ENCODE results near the gene ZDHHC17. TPM values are rescaled to one million over a fixed set of nuclear protein-coding genes. Genes with fewer than 3 reads are reported as not detected.
A peak's percentile ranks its signal among the peaks of the same experiment; 100 is the strongest.

ZDHHC17 gene
- polyA plus RNA-seq, 1 donor (not counting 4 experiments of a cell fraction or from before 2014, with no cell fraction given), result 28.2 TPM

- dilution Hi-C loops (cut with MboI; ENCODE audit: extremely low pct_ligation_motif_present, low sequenced_read_pairs), result no loop called here
- no peaks in the 10 kb centered on the region for H4K20me1 ChIP-seq (ENCODE audit: control insufficient read depth, extremely low read depth, insufficient read depth, low read length)
- no peaks in the 10 kb centered on the region for H3K27me3 ChIP-seq (ENCODE audit: control insufficient read depth, extremely low read depth, insufficient read depth, low read length)
- H3K36me3 ChIP-seq (ENCODE audit: control insufficient read depth in 2 of 2, extremely low read depth in 1 of 2, insufficient read depth in 2 of 2, low read length in 2 of 2), result peaks cover 0 to 4% of the 10 kb centered on the region in 2 experiments
- no peak for TF ChIP-seq EZH2 (IDR thresholded peaks at IDR 0.05; ENCODE audit: low read length)
- TF ChIP-seq, protein P1, sequence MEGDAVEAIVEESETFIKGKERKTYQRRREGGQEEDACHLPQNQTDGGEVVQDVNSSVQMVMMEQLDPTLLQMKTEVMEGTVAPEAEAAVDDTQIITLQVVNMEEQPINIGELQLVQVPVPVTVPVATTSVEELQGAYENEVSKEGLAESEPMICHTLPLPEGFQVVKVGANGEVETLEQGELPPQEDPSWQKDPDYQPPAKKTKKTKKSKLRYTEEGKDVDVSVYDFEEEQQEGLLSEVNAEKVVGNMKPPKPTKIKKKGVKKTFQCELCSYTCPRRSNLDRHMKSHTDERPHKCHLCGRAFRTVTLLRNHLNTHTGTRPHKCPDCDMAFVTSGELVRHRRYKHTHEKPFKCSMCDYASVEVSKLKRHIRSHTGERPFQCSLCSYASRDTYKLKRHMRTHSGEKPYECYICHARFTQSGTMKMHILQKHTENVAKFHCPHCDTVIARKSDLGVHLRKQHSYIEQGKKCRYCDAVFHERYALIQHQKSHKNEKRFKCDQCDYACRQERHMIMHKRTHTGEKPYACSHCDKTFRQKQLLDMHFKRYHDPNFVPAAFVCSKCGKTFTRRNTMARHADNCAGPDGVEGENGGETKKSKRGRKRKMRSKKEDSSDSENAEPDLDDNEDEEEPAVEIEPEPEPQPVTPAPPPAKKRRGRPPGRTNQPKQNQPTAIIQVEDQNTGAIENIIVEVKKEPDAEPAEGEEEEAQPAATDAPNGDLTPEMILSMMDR (optimal IDR thresholded peaks at IDR 0.05 in 1 of 3, IDR thresholded peaks at IDR 0.05 in 1 of 3, conservative IDR thresholded peaks at IDR 0.05 in 1 of 3; ENCODE audit: extremely low read depth in 1 of 3, insufficient read depth in 2 of 3, low read length in 3 of 3), result no peak
- no peak for FAIRE-seq
- H3K9me1 ChIP-seq (ENCODE audit: control insufficient read depth, extremely low read depth, insufficient read depth, low read length), result no peaks in the 10 kb centered on the region
- no peak overlapping the region for H3K9ac ChIP-seq (ENCODE audit: control insufficient read depth, extremely low read depth, insufficient read depth, low read length)
- no peak for DNase-seq (ENCODE audit: low read depth, low spot score)
- no peak overlapping the region for H3K4me2 ChIP-seq (ENCODE audit: control insufficient read depth, extremely low read depth, insufficient read depth, low read depth, low read length)
- H3K27ac ChIP-seq (ENCODE audit: control insufficient read depth, insufficient read depth, low read length), result no peak overlapping the region
- no peaks in the 10 kb centered on the region for H3K79me2 ChIP-seq (ENCODE audit: control insufficient read depth, insufficient read depth, low read length)
- H2AFZ ChIP-seq (ENCODE audit: control insufficient read depth, low read length), result no peak overlapping the region
- H3K9me3 ChIP-seq (ENCODE audit: control insufficient read depth, low read depth, low read length), result no peaks in the 10 kb centered on the region
- H3K4me1 ChIP-seq (ENCODE audit: control insufficient read depth, extremely low read depth, insufficient read depth, low read length), result no peaks in the 10 kb centered on the region
- H3K4me3 ChIP-seq (ENCODE audit: control insufficient read depth in 2 of 3, extremely low read depth in 1 of 3, insufficient read depth in 2 of 3, low read depth in 1 of 3, low read length in 3 of 3), result no peak overlapping the region
Measured at GRCh38 chr12:76813972-76814371, 50.1 kb downstream of the ZDHHC17 start.

DNA sequence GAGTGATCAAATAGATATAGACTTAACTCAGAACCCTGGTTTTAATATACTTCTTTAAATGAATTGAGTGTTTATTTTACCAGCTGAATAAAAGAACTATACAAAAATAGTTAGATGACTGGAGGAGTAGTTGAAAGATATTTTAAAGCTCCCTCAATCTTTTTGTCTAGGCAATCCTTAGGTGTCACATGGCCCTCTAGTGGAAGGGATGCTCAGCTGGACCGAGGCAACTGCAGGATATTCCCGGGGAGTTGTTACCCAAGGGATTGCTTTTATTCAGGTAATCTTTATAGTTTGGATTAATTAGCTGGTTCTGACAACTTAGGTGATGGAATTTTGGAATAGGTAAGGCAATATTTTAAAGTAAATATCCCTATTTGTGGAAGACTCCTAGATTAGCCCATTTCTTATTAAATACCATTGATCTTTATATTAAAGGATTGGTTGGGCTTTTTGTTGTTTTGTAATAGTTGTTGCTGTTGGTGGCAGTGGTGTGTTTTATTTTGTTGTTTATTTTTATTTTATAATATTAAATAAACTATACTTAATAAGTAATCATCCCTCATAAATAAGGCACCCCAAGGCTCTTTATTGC is 57.1 kb downstream of the ZDHHC17 start:
- no peaks in the 10 kb centered on the region for H3K4me1 ChIP-seq (ENCODE audit: control insufficient read depth, extremely low read depth, insufficient read depth, low read length)
- no peak for DNase-seq (ENCODE audit: low read depth, low spot score)
- no peak overlapping the region for H3K4me2 ChIP-seq (ENCODE audit: control insufficient read depth, extremely low read depth, insufficient read depth, low read depth, low read length)
- no peak overlapping the region for H3K4me3 ChIP-seq (ENCODE audit: control insufficient read depth in 2 of 3, extremely low read depth in 1 of 3, insufficient read depth in 2 of 3, low read depth in 1 of 3, low read length in 3 of 3)
- FAIRE-seq, result peak; percentile 71
- no peak overlapping the region for H3K27ac ChIP-seq (ENCODE audit: control insufficient read depth, insufficient read depth, low read length)
- no peaks in the 10 kb centered on the region for H3K9me3 ChIP-seq (ENCODE audit: control insufficient read depth, low read depth, low read length)
- TF ChIP-seq, protein P1 (optimal IDR thresholded peaks at IDR 0.05 in 1 of 3, IDR thresholded peaks at IDR 0.05 in 1 of 3, conservative IDR thresholded peaks at IDR 0.05 in 1 of 3; ENCODE audit: extremely low read depth in 1 of 3, insufficient read depth in 2 of 3, low read length in 3 of 3), result peak; percentile 57 to 77 (median 73)
- TF ChIP-seq EZH2 (IDR thresholded peaks at IDR 0.05; ENCODE audit: low read length), result no peak
- no peaks in the 10 kb centered on the region for H3K27me3 ChIP-seq (ENCODE audit: control insufficient read depth, extremely low read depth, insufficient read depth, low read length)
- H3K36me3 ChIP-seq (ENCODE audit: control insufficient read depth in 2 of 2, extremely low read depth in 1 of 2, insufficient read depth in 2 of 2, low read length in 2 of 2), result no peaks in the 10 kb centered on the region
- no peaks in the 10 kb centered on the region for H3K9me1 ChIP-seq (ENCODE audit: control insufficient read depth, extremely low read depth, insufficient read depth, low read length)
- no peaks in the 10 kb centered on the region for H3K79me2 ChIP-seq (ENCODE audit: control insufficient read depth, insufficient read depth, low read length)
- dilution Hi-C loops (cut with MboI; ENCODE audit: extremely low pct_ligation_motif_present, low sequenced_read_pairs), result no loop called here
- H3K9ac ChIP-seq (ENCODE audit: control insufficient read depth, extremely low read depth, insufficient read depth, low read length), result no peak overlapping the region
- H2AFZ ChIP-seq (ENCODE audit: control insufficient read depth, low read length), result no peak overlapping the region
- H4K20me1 ChIP-seq (ENCODE audit: control insufficient read depth, extremely low read depth, insufficient read depth, low read length), result no peaks in the 10 kb centered on the region
